RWPE2 (cell line): ENCODE measurements around the gene PDLIM7.

Experiments
- ATAC-seq: fragments of 200-7000 bp; cut with Tn5 transposase; 3 replicates; pipeline ENCODE4 v1.9.1; 2021; ENCODE audit warnings: low read depth
- DNase-seq: peaks from one replicate; pipeline ENCODE4 v3.0.0-alpha.2; 2020; ENCODE audit warnings: low spot score
- H3K27ac ChIP-seq: fragments of 450-650 bp; 2 replicates; pipeline ENCODE4 v1.5.1; 2017; ENCODE audit warnings: mild to moderate bottlenecking; ENCODE audit not compliant: poor library complexity, severe bottlenecking
- H3K27me3 ChIP-seq: fragments of 250-450 bp; sonication (Bioruptor Pico); 2 replicates; pipeline ENCODE4 v1.5.1; 2021; ENCODE audit warnings: mild to moderate bottlenecking, moderate library complexity; ENCODE audit not compliant: insufficient read depth, poor library complexity, severe bottlenecking
- H3K36me3 ChIP-seq: fragments of 250-450 bp; sonication (Bioruptor Pico); 2 replicates; pipeline ENCODE4 v1.5.1; 2020; ENCODE audit warnings: low read depth, mild to moderate bottlenecking, moderate library complexity
- H3K4me1 ChIP-seq: fragments of 250-450 bp; sonication (Bioruptor Pico); 2 replicates; pipeline ENCODE4 v1.5.1; 2021; ENCODE audit warnings: mild to moderate bottlenecking, moderate library complexity; ENCODE audit not compliant: insufficient read depth, poor library complexity, severe bottlenecking
- H3K4me3 ChIP-seq: fragments of 250-450 bp; sonication (Bioruptor Pico); 2 replicates; pipeline ENCODE4 v1.5.1; 2021; ENCODE audit warnings: mild to moderate bottlenecking, moderate library complexity; ENCODE audit not compliant: severe bottlenecking
- H3K9me3 ChIP-seq: fragments of 250-450 bp; sonication (Bioruptor Pico); 2 replicates; pipeline ENCODE4 v1.5.1; 2021; ENCODE audit warnings: mild to moderate bottlenecking, moderate library complexity; ENCODE audit not compliant: severe bottlenecking
- TF ChIP-seq, protein P1 (sequence below): fragments of 450-650 bp; IDR thresholded peaks from one replicate; pipeline ENCODE4 v1.5.1; 2017; ENCODE audit warnings: mild to moderate bottlenecking, moderate library complexity; ENCODE audit not compliant: poor library complexity, severe bottlenecking

The PDLIM7 gene

DNA sequence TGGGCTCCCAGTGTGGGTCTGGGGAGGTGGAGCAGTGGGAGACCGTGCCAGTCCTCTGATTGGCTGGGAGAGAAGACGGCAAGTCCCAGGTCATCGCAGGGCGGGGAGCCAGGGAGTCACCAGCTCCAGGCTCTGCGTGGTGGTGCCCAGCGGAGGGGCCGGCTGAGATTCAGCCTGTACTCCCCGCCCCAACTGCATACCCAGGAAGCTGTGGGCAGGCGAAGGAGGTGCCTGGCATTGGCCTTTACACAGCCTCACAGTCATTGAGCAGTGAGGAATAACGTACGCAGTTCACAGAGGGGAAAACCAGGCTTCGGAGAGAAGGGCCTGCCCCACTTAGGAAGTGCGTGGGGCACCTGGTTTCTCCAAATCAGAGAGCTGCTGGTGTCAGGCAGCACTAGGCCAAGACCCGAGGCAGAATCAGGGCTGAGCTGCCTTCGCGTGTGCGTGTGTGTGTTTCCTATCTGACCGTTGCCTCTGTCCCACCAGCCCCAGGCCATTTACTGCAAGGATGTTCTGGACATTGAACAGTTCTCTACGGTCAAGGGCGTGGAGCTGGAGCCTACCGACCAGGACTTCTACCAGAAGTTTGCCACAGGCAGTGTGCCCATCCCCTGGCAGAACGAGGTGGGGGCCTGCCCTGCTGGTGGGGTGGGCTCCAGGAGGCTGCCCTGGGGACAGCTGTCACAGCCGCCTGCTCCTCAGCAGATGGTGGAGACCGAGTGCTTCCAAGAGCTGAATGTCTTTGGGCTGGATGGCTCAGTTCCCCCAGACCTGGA lies 57.0 kb downstream of the PDLIM7 start:
- peaks cover 26% of the 10 kb centered on the region for H3K36me3 ChIP-seq
- H3K27ac ChIP-seq: no peak overlapping the region

DNA sequence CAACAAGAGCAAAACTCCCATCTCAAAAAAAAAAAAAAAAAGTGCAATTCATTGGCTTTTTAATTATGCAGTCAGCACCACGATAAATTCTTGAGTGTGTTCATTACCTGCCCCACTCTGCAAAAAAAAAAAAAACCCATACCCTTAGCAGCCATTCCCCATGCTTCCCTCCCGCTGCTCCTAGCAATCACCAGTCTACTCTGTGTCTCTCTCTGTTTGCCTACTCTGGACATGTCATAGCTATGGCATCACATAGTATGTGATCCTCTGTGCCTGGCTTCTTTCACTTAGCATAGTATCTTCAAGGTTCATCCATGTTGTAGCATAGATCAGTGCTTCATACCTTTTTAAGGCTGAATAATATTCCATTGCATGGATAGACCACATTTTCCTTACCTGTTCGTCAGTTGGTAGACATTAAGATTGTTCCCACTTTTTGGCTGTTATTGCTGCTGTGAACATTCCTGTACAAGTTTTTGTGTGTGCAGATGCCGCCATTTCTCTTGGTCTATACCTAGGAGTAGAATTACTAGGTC lies 57.8 kb downstream of the PDLIM7 start:
- H3K36me3 ChIP-seq: peaks cover 34% of the 10 kb centered on the region

More for the DNA sequence above, 57.0 kb downstream of the PDLIM7 start:
- ATAC-seq: no peak
- DNase-seq: peak; percentile 75
- H3K4me3 ChIP-seq: no peak overlapping the region
- TF ChIP-seq, protein P1, sequence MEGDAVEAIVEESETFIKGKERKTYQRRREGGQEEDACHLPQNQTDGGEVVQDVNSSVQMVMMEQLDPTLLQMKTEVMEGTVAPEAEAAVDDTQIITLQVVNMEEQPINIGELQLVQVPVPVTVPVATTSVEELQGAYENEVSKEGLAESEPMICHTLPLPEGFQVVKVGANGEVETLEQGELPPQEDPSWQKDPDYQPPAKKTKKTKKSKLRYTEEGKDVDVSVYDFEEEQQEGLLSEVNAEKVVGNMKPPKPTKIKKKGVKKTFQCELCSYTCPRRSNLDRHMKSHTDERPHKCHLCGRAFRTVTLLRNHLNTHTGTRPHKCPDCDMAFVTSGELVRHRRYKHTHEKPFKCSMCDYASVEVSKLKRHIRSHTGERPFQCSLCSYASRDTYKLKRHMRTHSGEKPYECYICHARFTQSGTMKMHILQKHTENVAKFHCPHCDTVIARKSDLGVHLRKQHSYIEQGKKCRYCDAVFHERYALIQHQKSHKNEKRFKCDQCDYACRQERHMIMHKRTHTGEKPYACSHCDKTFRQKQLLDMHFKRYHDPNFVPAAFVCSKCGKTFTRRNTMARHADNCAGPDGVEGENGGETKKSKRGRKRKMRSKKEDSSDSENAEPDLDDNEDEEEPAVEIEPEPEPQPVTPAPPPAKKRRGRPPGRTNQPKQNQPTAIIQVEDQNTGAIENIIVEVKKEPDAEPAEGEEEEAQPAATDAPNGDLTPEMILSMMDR: no peak
- no peaks in the 10 kb centered on the region for H3K9me3 ChIP-seq
- no peaks in the 10 kb centered on the region for H3K4me1 ChIP-seq
- H3K27me3 ChIP-seq: no peaks in the 10 kb centered on the region

DNA sequence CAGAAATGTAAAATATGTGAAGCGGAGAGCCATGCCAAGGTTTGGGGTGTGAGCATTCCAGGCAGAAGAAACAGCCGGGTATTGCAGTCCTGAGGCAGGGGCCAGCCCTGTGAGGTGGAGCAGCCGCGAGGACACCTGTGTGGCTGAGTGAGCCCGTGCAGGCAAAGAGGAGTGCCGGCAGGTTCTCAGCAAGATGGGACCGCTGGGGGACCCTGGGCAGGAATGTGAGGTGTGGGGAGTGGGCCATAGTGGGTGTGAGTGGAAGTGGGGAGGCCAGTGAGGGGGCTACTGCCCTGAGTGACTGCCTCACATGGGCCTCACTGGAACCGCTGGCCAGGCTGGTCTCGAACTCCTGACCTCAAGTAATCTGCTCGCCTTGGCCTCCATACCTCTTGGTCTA lies 58.9 kb downstream of the PDLIM7 start:
- TF ChIP-seq, protein P1: no peak
- no peaks in the 10 kb centered on the region for H3K4me1 ChIP-seq
- no peaks in the 10 kb centered on the region for H3K9me3 ChIP-seq
- no peaks in the 10 kb centered on the region for H3K27me3 ChIP-seq
- no peak overlapping the region for H3K4me3 ChIP-seq
- no peak for ATAC-seq
- no peak for DNase-seq
- peaks cover 44% of the 10 kb centered on the region for H3K36me3 ChIP-seq
- H3K27ac ChIP-seq: no peak overlapping the region

More for the DNA sequence above, 57.8 kb downstream of the PDLIM7 start:
- DNase-seq (no peak), ATAC-seq (no peak)
- Histone ChIP-seq H3K27me3 (no peaks in the 10 kb centered on the region), H3K4me3 (no peak overlapping the region), H3K4me1 (no peaks in the 10 kb centered on the region), H3K27ac (no peak overlapping the region), H3K9me3 (no peaks in the 10 kb centered on the region)
- TF ChIP-seq, protein P1: no peak

DNA sequence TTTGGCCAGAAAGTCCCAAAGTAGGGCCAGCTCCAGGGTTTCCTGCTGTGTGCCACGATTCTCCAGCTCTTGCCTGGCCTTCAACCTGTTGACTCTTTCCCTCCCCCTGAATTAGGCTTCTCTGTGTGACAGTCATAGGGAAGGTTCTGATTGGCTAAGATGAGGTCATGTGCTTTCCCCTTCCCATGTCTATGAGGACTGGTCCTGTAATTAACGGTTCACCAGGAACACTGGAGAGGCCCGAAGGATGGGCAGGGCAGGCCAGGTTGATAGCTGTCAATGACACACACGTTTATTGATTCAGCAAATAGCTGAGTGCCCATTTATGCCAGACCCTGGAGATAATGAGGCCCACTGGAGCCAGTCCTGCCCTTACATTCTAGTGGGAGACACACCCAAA lies 59.8 kb downstream of the PDLIM7 start:
- Histone ChIP-seq H3K27ac (no peak overlapping the region), H3K4me3 (no peak overlapping the region), H3K27me3 (no peaks in the 10 kb centered on the region), H3K36me3 (peaks cover 53% of the 10 kb centered on the region), H3K4me1 (no peaks in the 10 kb centered on the region), H3K9me3 (no peaks in the 10 kb centered on the region)
- DNase-seq (no peak), ATAC-seq (no peak)
- TF ChIP-seq, protein P1: no peak
